ENCODE data around the gene LRRC25. TPM values are rescaled to one million over a fixed set of nuclear protein-coding genes. Genes with fewer than 3 reads are reported as not detected.
"Not testable (repeated sequence)": the region's sequence is repeated elsewhere in the genome, so short reads cannot be mapped to it uniquely, and the experiment has no call there.

LRRC25 gene
- total RNA-seq, 1 donor from 2014 or later = 0.78 TPM

- DNase-seq = no peak
These were observed 27.6 kb upstream of the LRRC25 start for GRCh38 chr19:18424890-18425514.

GRCh38 chr19:18424122-18424889 is 26.9 kb upstream of the LRRC25 start:
- no peak for DNase-seq

- no peak for DNase-seq
These were observed 26.0 kb upstream of the LRRC25 start for GRCh38 chr19:18423258-18424020.

GRCh38 chr19:18422530-18423191 is 25.2 kb upstream of the LRRC25 start:
- no peak for DNase-seq

GRCh38 chr19:18421371-18421959 is 24.0 kb upstream of the LRRC25 start:
- DNase-seq = no peak

GRCh38 chr19:18420930-18421329 is 23.5 kb upstream of the LRRC25 start:
- no peak for DNase-seq

GRCh38 chr19:18419699-18420460 is 22.5 kb upstream of the LRRC25 start:
- DNase-seq = no peak

- DNase-seq = no peak
These were observed 21.8 kb upstream of the LRRC25 start, which contains the start of gene SSBP4 for GRCh38 chr19:18419195-18419698. Gene SSBP4, plus strand, starts transcription at chr19:18419398. Its CDS starts 251 bp downstream, at chr19:18419649.

- peak; percentile 74 for DNase-seq
These were observed 21.2 kb upstream of the LRRC25 start for GRCh38 chr19:18418483-18419194.

GRCh38 chr19:18418029-18418482 is 20.6 kb upstream of the LRRC25 start:
- no peak for DNase-seq

- no peak for DNase-seq
These were observed 20.0 kb upstream of the LRRC25 start for GRCh38 chr19:18417250-18418028.

- DNase-seq = peak; percentile 79
These were observed 19.4 kb upstream of the LRRC25 start for GRCh38 chr19:18416778-18417249.

GRCh38 chr19:18415178-18415867 is 17.9 kb upstream of the LRRC25 start:
- DNase-seq = peak; percentile 71

GRCh38 chr19:18414504-18415177 is 17.2 kb upstream of the LRRC25 start:
- DNase-seq = no peak

GRCh38 chr19:18412610-18413239 is 15.3 kb upstream of the LRRC25 start:
- no peak for DNase-seq

- DNase-seq = no peak
These were observed 10.6 kb upstream of the LRRC25 start for GRCh38 chr19:18408053-18408476.

- no peak for DNase-seq
These were observed 9.3 kb upstream of the LRRC25 start for GRCh38 chr19:18406749-18407148.

GRCh38 chr19:18405754-18406153 is 8.3 kb upstream of the LRRC25 start:
- not testable (repeated sequence) for DNase-seq
